Kidney epithelial cell (primary cell): ENCODE results near the gene ARHGAP28. TPM values are rescaled to one million over a fixed set of nuclear protein-coding genes. Genes with fewer than 3 reads are reported as not detected.
"Not testable (repeated sequence)": the region's sequence is repeated elsewhere in the genome, so short reads cannot be mapped to it uniquely, and the experiment has no call there.

Source experiments
- DNase-seq: peaks from one replicate; pipeline ENCODE4 v3.0.0-alpha.2; 2010; ENCODE audit warnings: low read depth
- H3K27me3 ChIP-seq: 2 replicates; pipeline ENCODE4 v1.6.0; 2011; ENCODE audit warnings: low read length; ENCODE audit not compliant: control insufficient read depth, insufficient read depth
- H3K36me3 ChIP-seq: 2 replicates; pipeline ENCODE4 v1.5.1; 2011; ENCODE audit warnings: low read length; ENCODE audit not compliant: control insufficient read depth, insufficient read depth
- H3K4me3 ChIP-seq: 2 replicates; pipeline ENCODE4 v1.5.1; 2011; ENCODE audit warnings: low read depth, mild to moderate bottlenecking, control low read depth, low read length
- CTCF ChIP-seq: IDR thresholded peaks from 2 replicates; pipeline ENCODE4 v1.5.1; 2011; ENCODE audit warnings: mild to moderate bottlenecking, moderate library complexity, low read length, control low read depth, inconsistent platforms; ENCODE audit not compliant: insufficient read depth, poor library complexity, severe bottlenecking
- total RNA-seq: library from RNA; depleted of rRNA; stranded (reverse); fragments of >200 nt; gene quantifications from 2 replicates; pipeline ENCODE4 v1.2.3, GENCODE V29; 2015

ARHGAP28 gene
- total RNA-seq, 1 donor from 2014 or later = 4.6 TPM

- no peak for TF ChIP-seq CTCF
- H3K4me3 ChIP-seq = no peak overlapping the region
- DNase-seq = no peak
- H3K36me3 ChIP-seq = no peaks in the 10 kb centered on the region
- no peaks in the 10 kb centered on the region for H3K27me3 ChIP-seq
These were observed 193.7 kb downstream of the ARHGAP28 start for GRCh38 chr18:6923220-6923619.

- no peak for TF ChIP-seq CTCF
- Histone ChIP-seq H3K4me3 (no peak overlapping the region), H3K27me3 (no peaks in the 10 kb centered on the region), H3K36me3 (no peaks in the 10 kb centered on the region)
- no peak for DNase-seq
These were observed 197.6 kb downstream of the ARHGAP28 start for GRCh38 chr18:6927153-6927552.

- Histone ChIP-seq H3K36me3 (no peaks in the 10 kb centered on the region), H3K4me3 (no peak overlapping the region), H3K27me3 (no peaks in the 10 kb centered on the region)
- no peak for DNase-seq
- TF ChIP-seq CTCF = no peak
These were observed 198.8 kb downstream of the ARHGAP28 start for GRCh38 chr18:6928359-6928758.

- Histone ChIP-seq H3K27me3 (no peaks in the 10 kb centered on the region), H3K36me3 (no peaks in the 10 kb centered on the region), H3K4me3 (no peak overlapping the region)
- no peak for DNase-seq
- no peak for TF ChIP-seq CTCF
These were observed 200.0 kb downstream of the ARHGAP28 start for GRCh38 chr18:6929370-6930102.

- Histone ChIP-seq H3K36me3 (no peaks in the 10 kb centered on the region), H3K27me3 (no peaks in the 10 kb centered on the region), H3K4me3 (no peak overlapping the region)
- no peak for DNase-seq
- TF ChIP-seq CTCF = no peak
These were observed 205.3 kb downstream of the ARHGAP28 start for GRCh38 chr18:6934859-6935258.

- Histone ChIP-seq H3K36me3 (no peaks in the 10 kb centered on the region), H3K4me3 (no peak overlapping the region), H3K27me3 (no peaks in the 10 kb centered on the region)
- DNase-seq = no peak
- no peak for TF ChIP-seq CTCF
These were observed 208.5 kb downstream of the ARHGAP28 start for GRCh38 chr18:6938003-6938402.

GRCh38 chr18:6938403-6938802 lies 208.9 kb downstream of the ARHGAP28 start:
- H3K36me3 ChIP-seq, H3K4me3 ChIP-seq, DNase-seq, H3K27me3 ChIP-seq: not testable (repeated sequence)
